H9 (cell line): ENCODE results near the gene SHISA4. TPM values are rescaled to one million over a fixed set of nuclear protein-coding genes. Genes with fewer than 3 reads are reported as not detected.

Experiments
- DNase-seq: peaks from one replicate; pipeline ENCODE4 v3.0.0-alpha.2; 2017
- H2AFZ ChIP-seq: one replicate; pipeline ENCODE4 v1.6.1; 2013; ENCODE audit warnings: mild to moderate bottlenecking, low read length, control low read depth, moderate library complexity
- H2AK5ac ChIP-seq: 2 replicates; pipeline ENCODE4 v1.6.1; 2013; ENCODE audit warnings: low read length, control low read depth, mixed read lengths; ENCODE audit not compliant: insufficient read length
- H2BK120ac ChIP-seq: one replicate; pipeline ENCODE4 v1.6.1; 2013; ENCODE audit warnings: low read depth, mild to moderate bottlenecking, low read length, control low read depth, inconsistent platforms; ENCODE audit not compliant: poor library complexity, severe bottlenecking
- H2BK12ac ChIP-seq: 2 replicates; pipeline ENCODE4 v1.6.1; 2013; ENCODE audit warnings: low read length, control low read depth, mixed read lengths, low read depth; ENCODE audit not compliant: insufficient read length
- H2BK15ac ChIP-seq: 2 replicates; pipeline ENCODE4 v1.6.1; 2013; ENCODE audit warnings: low read depth, low read length, control low read depth
- H2BK20ac ChIP-seq: one replicate; pipeline ENCODE4 v1.6.1; 2013; ENCODE audit warnings: low read depth, mild to moderate bottlenecking, low read length, control low read depth, inconsistent platforms; ENCODE audit not compliant: poor library complexity, severe bottlenecking
- H2BK5ac ChIP-seq: 2 replicates; pipeline ENCODE4 v1.6.1; 2013; ENCODE audit warnings: low read length, control low read depth, mixed read lengths; ENCODE audit not compliant: insufficient read length
- H3K14ac ChIP-seq: 2 replicates; pipeline ENCODE4 v1.6.1; 2013; ENCODE audit warnings: low read length, control low read depth; ENCODE audit not compliant: insufficient read depth
- H3K18ac ChIP-seq: 2 replicates; pipeline ENCODE4 v1.6.1; 2013; ENCODE audit warnings: low read depth, mild to moderate bottlenecking, mixed read lengths, low read length, control low read depth; ENCODE audit not compliant: insufficient read length
- H3K23ac ChIP-seq: 2 replicates; pipeline ENCODE4 v1.6.1; 2013; ENCODE audit warnings: low read length, control low read depth, mixed read lengths, low read depth; ENCODE audit not compliant: insufficient read length
- H3K23me2 ChIP-seq: 2 replicates; pipeline ENCODE4 v1.6.1; 2013; ENCODE audit warnings: low read depth, mild to moderate bottlenecking, mixed read lengths, low read length, control low read depth; ENCODE audit not compliant: insufficient read length, poor library complexity, severe bottlenecking
- H3K27ac ChIP-seq: 2 replicates; pipeline ENCODE4 v1.5.1; 2013; ENCODE audit warnings: low read length, control low read depth, mixed read lengths, low read depth; ENCODE audit not compliant: insufficient read length
- H3K27me3 ChIP-seq: 2 replicates; pipeline ENCODE4 v1.6.1; 2013; ENCODE audit warnings: low read length, control low read depth, inconsistent platforms; ENCODE audit not compliant: insufficient read depth
- H3K4ac ChIP-seq: 2 replicates; pipeline ENCODE4 v1.6.1; 2013; ENCODE audit warnings: low read depth, mild to moderate bottlenecking, control low read depth, inconsistent platforms, low read length, moderate library complexity
- H3K4me1 ChIP-seq: 2 replicates; pipeline ENCODE4 v1.6.1; 2013; ENCODE audit warnings: low read length, control low read depth, inconsistent platforms; ENCODE audit not compliant: insufficient read depth
- H3K4me2 ChIP-seq: 2 replicates; pipeline ENCODE4 v1.6.1; 2013; ENCODE audit warnings: low read length, control low read depth, mixed read lengths; ENCODE audit not compliant: insufficient read length, insufficient read depth
- H3K56ac ChIP-seq: 2 replicates; pipeline ENCODE4 v1.6.1; 2013; ENCODE audit warnings: low read depth, mild to moderate bottlenecking, mixed read lengths, low read length, control low read depth; ENCODE audit not compliant: insufficient read length
- H3K79me1 ChIP-seq: 2 replicates; pipeline ENCODE4 v1.6.1; 2013; ENCODE audit warnings: low read depth, mild to moderate bottlenecking, moderate library complexity, low read length, control low read depth, inconsistent platforms; ENCODE audit not compliant: insufficient read depth, poor library complexity, severe bottlenecking
- H3K79me2 ChIP-seq: 2 replicates; pipeline ENCODE4 v1.6.1; 2013; ENCODE audit warnings: low read length, control low read depth, inconsistent platforms; ENCODE audit not compliant: insufficient read depth
- H3K9ac ChIP-seq: 2 replicates; pipeline ENCODE4 v1.6.1; 2013; ENCODE audit warnings: low read length, control low read depth, mixed read lengths; ENCODE audit not compliant: insufficient read length; ENCODE audit errors: extremely low read depth
- H3K9me3 ChIP-seq: one replicate; pipeline ENCODE4 v1.6.1; 2013; ENCODE audit warnings: low read depth, low read length, inconsistent platforms; ENCODE audit not compliant: control insufficient read depth
- H3T11ph ChIP-seq: one replicate; pipeline ENCODE4 v1.6.1; 2013; ENCODE audit warnings: mild to moderate bottlenecking, low read length, control low read depth, inconsistent platforms
- H4K20me1 ChIP-seq: one replicate; pipeline ENCODE4 v1.6.1; 2013; ENCODE audit not compliant: control insufficient read depth, insufficient read length, insufficient read depth
- H4K5ac ChIP-seq: 2 replicates; pipeline ENCODE4 v1.6.1; 2013; ENCODE audit warnings: low read depth, mild to moderate bottlenecking, mixed read lengths, low read length, control low read depth; ENCODE audit not compliant: insufficient read length
- H4K8ac ChIP-seq: replicated peaks from 2 replicates; pipeline ENCODE4 v1.6.1; 2013; ENCODE audit warnings: low read length, control low read depth, mixed read lengths, low read depth; ENCODE audit not compliant: insufficient read length
- H4K91ac ChIP-seq: 2 replicates; pipeline ENCODE4 v1.6.1; 2013; ENCODE audit warnings: low read depth, mild to moderate bottlenecking, moderate library complexity, mixed read lengths, low read length, control low read depth; ENCODE audit not compliant: insufficient read length
- H3K27ac Mint-ChIP-seq, 3 experiments: 2 replicates in 2 of 3; 3 replicates in 1 of 3; pipeline ENCODE4 v1.8.0; 2020 to 2021; ENCODE audit warnings: mixed read lengths in 3 of 3, mild to moderate bottlenecking in 1 of 3, moderate library complexity in 1 of 3
- H3K27me3 Mint-ChIP-seq: 2 replicates; pipeline ENCODE4 v1.8.0; 2021; ENCODE audit warnings: low read depth, mild to moderate bottlenecking, moderate library complexity, mixed read lengths
- H3K36me3 Mint-ChIP-seq, 3 experiments: 2 replicates in 2 of 3; 3 replicates in 1 of 3; pipeline ENCODE4 v1.8.0; 2020 to 2021; ENCODE audit warnings: low read depth in 3 of 3, mixed read lengths in 3 of 3; ENCODE audit not compliant: insufficient read depth in 1 of 3
- H3K4me1 Mint-ChIP-seq, 2 experiments: 2 replicates each; pipeline ENCODE4 v1.8.0; 2020; ENCODE audit warnings: mixed read lengths in 2 of 2
- H3K4me3 Mint-ChIP-seq, 2 experiments: 2 replicates in 1 of 2; 3 replicates in 1 of 2; pipeline ENCODE4 v1.8.0; 2020 to 2021; ENCODE audit warnings: mild to moderate bottlenecking in 2 of 2, mixed read lengths in 2 of 2, moderate library complexity in 1 of 2
- H3K9me3 Mint-ChIP-seq, 2 experiments: 2 replicates in 1 of 2; 3 replicates in 1 of 2; pipeline ENCODE4 v1.8.0; 2020; ENCODE audit warnings: mild to moderate bottlenecking in 2 of 2, mixed read lengths in 2 of 2, moderate library complexity in 1 of 2
- whole genome bisulfite sequencing: extraction: QIAGEN DNeasy Blood & Tissue Kit; methylation state at CpG from one replicate; pipeline ENCODE4 v1.1.7; 2013; ENCODE audit warnings: missing lambda C conversion rate, low lambda C conversion rate, mixed read lengths; ENCODE audit not compliant: insufficient read length; ENCODE audit errors: extremely low coverage; 5-methylcytosine and 5-hydroxymethylcytosine counted together
- total RNA-seq: library from RNA; stranded (reverse); gene quantifications from 2 replicates; pipeline ENCODE4 v1.2.1, GENCODE V29; 2021
- TF ChIP-seq, protein P1 (sequence below): fragments of 200-600 bp; sonication (generic); conservative IDR thresholded peaks from 3 replicates; pipeline ENCODE4 v1.8.0; 2021; ENCODE audit warnings: antibody characterized with exemption, mild to moderate bottlenecking

The SHISA4 gene
- total RNA-seq, 1 experiment from 2014 or later, result 6.3 TPM

- H3K14ac ChIP-seq, result no peak overlapping the region; the same call in 1 of the 2 replicates
- no peak overlapping the region for H4K8ac ChIP-seq
- H3K79me2 ChIP-seq, result no peaks in the 10 kb centered on the region
- WGBS, result no CpG with 5 or more reads among the region's 5 CpGs
- no peaks in the 10 kb centered on the region for H3K23me2 ChIP-seq
- no peaks in the 10 kb centered on the region for H3K79me1 ChIP-seq
- H3K27ac ChIP-seq, result no peak overlapping the region
- no peak overlapping the region for H4K91ac ChIP-seq
- no peaks in the 10 kb centered on the region for H3K27me3 ChIP-seq
- no peak overlapping the region for H2BK12ac ChIP-seq
- no peak overlapping the region for H3K23ac ChIP-seq
- no peak overlapping the region for H3K18ac ChIP-seq
- no peaks in the 10 kb centered on the region for H3K4me1 ChIP-seq
- H2BK120ac ChIP-seq, result no peak overlapping the region
- H3K9ac ChIP-seq, result no peak overlapping the region
- H4K20me1 ChIP-seq, result no peaks in the 10 kb centered on the region
- H2AFZ ChIP-seq, result no peak overlapping the region
- no peak overlapping the region for H3K4ac ChIP-seq
- H3T11ph ChIP-seq, result no peak overlapping the region
- H3K4me2 ChIP-seq, result no peak overlapping the region
- no peak overlapping the region for H3K56ac ChIP-seq
- Mint-ChIP-seq H3K27me3 (peaks cover 1% of the 10 kb centered on the region), H3K27ac (no peak overlapping the region; a peak in 1 of 7 replicates), H3K4me3 (no peak overlapping the region), H3K36me3 (no peaks in the 10 kb centered on the region), H3K4me1 (peaks cover 9 to 16% of the 10 kb centered on the region in 2 experiments), H3K9me3 (no peaks in the 10 kb centered on the region)
- no peak overlapping the region for H2AK5ac ChIP-seq
- H4K5ac ChIP-seq, result no peak overlapping the region
- DNase-seq, result no peak
- H2BK5ac ChIP-seq, result no peak overlapping the region
- H2BK15ac ChIP-seq, result no peak overlapping the region
- H2BK20ac ChIP-seq, result no peak overlapping the region
- TF ChIP-seq, protein P1, sequence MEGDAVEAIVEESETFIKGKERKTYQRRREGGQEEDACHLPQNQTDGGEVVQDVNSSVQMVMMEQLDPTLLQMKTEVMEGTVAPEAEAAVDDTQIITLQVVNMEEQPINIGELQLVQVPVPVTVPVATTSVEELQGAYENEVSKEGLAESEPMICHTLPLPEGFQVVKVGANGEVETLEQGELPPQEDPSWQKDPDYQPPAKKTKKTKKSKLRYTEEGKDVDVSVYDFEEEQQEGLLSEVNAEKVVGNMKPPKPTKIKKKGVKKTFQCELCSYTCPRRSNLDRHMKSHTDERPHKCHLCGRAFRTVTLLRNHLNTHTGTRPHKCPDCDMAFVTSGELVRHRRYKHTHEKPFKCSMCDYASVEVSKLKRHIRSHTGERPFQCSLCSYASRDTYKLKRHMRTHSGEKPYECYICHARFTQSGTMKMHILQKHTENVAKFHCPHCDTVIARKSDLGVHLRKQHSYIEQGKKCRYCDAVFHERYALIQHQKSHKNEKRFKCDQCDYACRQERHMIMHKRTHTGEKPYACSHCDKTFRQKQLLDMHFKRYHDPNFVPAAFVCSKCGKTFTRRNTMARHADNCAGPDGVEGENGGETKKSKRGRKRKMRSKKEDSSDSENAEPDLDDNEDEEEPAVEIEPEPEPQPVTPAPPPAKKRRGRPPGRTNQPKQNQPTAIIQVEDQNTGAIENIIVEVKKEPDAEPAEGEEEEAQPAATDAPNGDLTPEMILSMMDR, result no peak
- no peaks in the 10 kb centered on the region for H3K9me3 ChIP-seq
Measured at GRCh38 chr1:201912832-201913231, 24.1 kb downstream of the SHISA4 start.
